ENCODE measurements around the gene CHIT1.
"Not testable (repeated sequence)": the region's sequence is repeated elsewhere in the genome, so short reads cannot be mapped to it uniquely, and the experiment has no call there.

CHIT1 gene

DNA sequence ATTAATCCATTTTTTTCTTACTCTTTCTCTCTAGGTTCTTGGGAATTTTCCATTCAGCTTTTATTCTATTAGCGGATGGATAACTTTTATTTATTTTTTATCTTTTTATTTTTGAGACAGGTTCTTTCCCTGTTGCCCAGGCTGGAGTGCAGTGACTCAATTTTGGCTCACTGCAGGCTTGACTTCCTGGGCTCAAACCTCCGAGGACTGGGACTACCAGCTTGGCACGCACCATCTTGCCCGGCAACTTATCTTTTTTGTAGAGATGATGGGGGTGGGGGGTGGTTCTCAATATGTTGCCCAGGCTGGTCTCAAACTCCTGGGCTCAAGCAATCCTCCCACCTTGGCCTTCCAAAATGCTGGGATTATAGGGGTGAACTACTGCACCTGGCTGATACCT, 36.1 kb upstream of the CHIT1 start:
- no peak for DNase-seq

DNA sequence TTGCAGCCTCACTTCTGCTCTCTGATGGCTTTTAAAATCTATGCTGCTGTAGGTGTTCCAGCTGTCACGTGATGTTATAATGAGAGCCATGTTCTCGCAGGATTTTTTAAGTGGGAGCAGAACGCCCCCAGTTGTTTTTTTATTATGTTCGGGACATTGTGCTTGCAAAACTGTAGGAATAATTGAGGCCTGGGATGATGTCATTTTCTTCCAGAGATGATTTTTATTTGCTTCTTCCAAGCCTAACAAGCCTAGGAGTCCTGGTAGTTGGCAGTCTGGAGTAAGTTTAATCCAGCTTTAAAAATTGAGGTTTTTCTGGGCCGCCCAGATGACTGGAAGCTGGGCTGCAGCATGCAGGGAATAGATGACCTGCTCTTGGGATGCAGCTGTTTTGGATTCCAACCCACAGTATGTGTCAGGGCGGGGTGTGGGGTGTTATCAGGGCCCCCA, 34.6 kb upstream of the CHIT1 start:
- no peak for DNase-seq

DNA sequence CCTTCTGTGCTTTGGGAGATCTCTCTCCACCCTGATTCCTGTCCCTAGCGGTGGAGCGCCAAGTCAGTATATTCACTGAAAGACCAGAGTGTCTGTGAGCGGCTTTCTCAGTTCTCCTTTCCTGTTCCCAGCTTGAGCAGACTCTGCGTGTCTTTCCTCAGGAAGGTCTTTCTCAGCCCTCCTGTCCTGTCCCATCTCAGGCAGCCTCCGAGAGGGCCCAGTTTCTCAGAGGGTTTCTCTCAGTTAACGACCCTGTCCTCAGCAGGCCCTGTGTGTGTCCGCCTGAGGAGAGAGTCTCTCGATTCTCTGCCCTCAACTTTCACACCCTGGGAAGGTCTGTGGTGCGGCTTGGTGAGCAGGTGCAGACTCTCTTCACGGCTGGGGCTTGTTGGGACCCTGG, 34.0 kb upstream of the CHIT1 start:
- DNase-seq, result no peak

- DNase-seq, result not testable (repeated sequence)
Observed at GRCh38 chr1:203256636-203257035, 27.2 kb upstream of the CHIT1 start.

- DNase-seq, result not testable (repeated sequence)
Observed at GRCh38 chr1:203254782-203255181, 25.3 kb upstream of the CHIT1 start.

GRCh38 chr1:203252678-203253077, 23.2 kb upstream of the CHIT1 start:
- DNase-seq, result no peak

DNA sequence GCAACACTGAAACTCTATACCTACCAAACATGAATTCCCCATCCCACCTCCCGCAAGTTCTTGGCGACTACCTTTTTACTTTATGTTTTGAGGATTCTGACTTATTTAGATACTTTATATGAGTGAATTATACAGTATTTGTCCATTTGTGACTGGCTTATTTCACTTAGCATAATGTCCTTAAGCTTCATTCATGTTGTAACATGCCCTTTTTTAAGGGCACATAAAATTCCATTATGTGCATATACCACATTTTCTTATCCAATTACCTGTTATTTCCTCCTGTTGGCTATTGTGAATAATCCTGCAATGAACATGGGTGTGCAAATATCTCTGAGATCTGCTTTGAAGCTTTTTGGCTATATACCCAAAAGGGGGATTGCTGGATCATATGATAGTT, 22.0 kb upstream of the CHIT1 start:
- no peak for DNase-seq

DNA sequence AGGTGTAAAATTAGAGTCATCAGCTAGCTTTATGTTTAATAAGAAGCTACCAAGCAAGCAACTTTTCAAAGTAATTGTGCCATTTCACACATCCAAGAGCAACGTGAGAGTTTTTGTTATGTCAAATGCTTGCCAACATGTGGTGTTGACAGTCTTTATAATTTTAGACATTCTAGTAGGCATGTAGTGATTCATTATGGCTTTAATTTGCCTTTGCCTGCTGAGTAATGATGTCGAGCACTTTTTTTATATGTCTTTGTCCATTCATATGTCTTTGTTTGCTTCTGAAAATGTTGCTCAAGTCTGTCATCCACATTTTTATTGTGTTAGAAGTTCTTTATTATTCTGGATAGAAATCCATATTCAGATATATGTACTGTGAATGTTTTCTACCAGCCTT, 21.4 kb upstream of the CHIT1 start:
- DNase-seq, result no peak

- DNase-seq, result no peak
Observed at GRCh38 chr1:203244776-203245175, 15.3 kb upstream of the CHIT1 start.

DNA sequence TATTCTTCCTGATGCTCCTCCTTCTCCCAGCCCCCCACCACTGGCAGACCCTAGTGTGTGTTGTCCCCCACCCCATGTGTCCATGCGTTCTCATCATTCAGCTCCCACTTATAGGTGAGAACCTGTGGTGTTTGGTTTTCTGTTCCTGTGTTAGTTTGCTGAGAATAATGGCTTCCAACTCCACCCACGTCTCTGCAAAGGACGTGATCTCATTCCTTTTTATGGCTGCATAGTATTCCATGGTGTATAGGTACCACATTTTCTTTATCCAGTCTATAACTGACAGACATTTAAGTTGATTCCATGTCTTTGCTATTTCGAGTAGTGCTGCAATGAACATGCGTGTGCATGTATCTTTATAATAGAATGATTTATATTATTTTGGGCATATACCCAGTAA, 12.2 kb upstream of the CHIT1 start:
- not testable (repeated sequence) for DNase-seq

- DNase-seq, result no peak
Observed at GRCh38 chr1:203239526-203240305, 10.2 kb upstream of the CHIT1 start.

DNA sequence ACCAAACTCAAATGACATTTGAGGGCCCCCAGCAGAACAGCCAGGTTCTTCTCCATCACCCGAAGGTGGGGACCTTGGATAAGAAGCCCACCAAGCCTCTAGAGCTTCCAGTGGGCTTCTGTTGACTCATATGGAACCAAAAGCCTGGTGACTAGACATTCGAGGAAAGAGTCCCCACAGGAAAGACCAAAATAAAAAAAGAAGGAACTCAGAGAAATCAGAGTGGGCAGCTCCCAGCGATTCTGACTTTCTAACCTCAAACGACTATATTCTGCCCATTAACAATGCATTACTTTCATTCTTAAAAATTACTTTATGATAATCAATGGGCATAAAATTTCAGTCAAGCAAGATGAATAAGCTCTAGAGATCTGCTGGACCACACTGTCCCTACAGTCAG, 9.6 kb upstream of the CHIT1 start:
- no peak for DNase-seq

GRCh38 chr1:203238535-203238934, 9.1 kb upstream of the CHIT1 start:
- no peak for DNase-seq

DNA sequence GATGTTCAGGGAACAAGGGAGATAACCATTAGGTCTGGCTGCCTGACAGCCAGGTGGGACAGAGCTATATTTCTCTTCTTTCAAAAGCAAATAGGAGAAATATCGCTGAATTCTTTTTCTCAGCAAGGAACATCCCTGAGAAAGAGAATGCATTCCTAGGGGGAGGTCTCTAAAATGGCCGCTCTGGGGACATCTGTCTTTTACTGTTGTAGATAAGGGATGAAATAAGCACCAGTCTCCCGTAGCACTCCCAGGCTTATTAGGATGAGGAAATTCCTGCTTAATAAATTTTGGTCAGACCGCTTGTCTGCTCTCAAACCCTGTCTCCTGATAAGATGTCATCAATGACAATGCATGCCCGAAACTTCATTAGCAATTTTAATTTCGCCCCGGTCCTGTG, 5.4 kb upstream of the CHIT1 start:
- not testable (repeated sequence) for DNase-seq

GRCh38 chr1:203228670-203229069, 803 bp downstream of the CHIT1 start:
- DNase-seq, result no peak

DNA sequence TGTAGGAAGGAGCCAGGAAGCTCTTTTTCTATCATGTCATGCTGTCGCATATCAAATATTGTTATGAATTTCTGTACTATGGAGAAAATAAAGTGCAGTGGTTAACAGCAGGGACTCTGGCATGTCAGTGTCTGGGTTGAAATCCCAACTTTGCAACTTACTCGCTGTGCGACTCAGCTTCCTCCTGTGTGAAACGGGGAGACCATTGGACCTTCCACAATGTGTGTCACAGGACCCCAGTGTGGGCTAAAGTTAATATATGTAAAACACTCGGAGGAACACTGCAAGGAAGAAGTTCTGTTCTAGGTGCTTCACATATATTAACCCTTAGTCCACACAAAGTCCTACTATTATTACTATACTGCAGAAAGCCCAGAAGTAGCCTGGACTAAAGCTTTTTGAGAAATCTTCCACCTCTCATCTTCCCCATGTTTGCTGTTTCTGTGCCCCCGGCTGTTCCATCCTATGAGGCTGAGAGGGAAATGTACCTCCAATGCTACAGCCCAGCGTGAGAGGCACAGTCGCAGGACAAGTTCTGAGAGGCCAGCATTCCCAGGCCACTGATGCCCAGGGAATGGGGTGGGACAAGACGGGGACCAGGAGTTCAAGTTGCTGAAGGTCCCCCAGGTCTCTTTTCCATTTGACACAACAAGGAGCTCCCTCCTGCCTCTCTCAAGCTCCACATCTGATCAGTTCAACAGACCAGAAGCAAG, 1.9 kb downstream of the CHIT1 start:
- DNase-seq, result no peak

DNA sequence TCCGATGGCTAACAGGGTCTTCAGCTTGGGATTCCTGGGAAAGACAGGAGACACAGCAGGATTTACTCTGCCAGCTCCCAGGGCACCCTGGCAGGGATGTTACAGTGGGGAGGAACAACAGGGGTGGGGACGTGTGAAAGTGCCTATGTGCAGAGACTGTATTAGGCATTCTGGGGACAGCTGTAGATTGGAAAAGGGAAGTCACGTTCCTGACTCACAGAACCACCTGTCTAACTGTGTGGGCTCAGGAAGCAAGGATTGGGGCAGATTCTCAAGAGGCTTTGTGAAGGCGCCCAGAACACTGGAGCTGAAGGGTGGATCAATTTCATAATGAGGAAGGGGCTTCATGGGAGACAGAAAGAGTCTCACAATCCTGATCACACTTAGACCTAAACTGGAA, 4.4 kb downstream of the CHIT1 start:
- no peak for DNase-seq

GRCh38 chr1:203223012-203223775, 6.3 kb downstream of the CHIT1 start:
- DNase-seq, result no peak

GRCh38 chr1:203219934-203220333, 9.5 kb downstream of the CHIT1 start:
- DNase-seq, result no peak

- DNase-seq, result no peak
Observed at GRCh38 chr1:203219171-203219570, 10.3 kb downstream of the CHIT1 start.

DNA sequence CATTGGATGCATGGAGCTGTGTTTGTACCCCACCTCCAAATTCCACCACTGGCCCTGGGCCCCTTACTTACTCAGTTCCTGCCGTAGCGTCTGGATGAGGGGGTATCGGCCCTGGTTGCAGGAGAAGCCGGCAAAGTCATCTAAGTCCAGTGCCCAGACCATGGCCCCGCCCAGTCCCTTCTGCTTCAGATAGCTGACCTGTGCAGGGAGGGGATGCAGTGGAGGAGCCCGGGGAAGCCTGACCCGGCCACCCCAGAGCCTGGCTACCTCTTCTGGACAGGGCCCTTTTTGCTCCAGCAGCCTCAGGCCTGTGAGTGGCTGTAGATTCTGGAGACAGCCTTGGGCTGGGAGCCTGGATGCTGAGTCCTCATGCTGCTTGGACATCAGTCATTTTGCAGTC, 11.8 kb downstream of the CHIT1 start:
- DNase-seq, result no peak

DNA sequence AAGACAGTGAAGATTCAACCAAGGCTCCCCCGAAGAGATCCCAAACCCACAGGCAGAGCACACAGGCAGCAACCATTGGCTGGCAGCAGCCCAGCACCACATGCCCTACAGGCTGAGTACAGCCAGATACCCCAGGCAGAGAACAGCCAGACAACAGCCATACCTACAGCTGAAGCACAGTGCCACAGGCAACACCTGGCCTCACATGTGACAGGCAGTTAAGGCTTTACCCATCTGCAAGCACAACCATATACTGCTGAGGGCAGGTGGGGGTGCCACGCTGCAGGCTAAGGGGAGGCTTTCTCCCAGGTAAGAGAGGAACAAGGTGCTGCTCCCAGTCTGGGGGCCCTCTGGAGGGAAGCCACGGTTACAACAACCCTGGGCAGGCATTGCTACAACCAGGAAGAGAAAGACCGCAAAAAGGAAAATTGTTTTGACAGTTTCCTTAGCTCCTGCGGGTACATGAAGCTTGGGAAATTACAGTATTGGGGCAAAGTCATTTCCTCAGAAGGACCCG, 12.3 kb downstream of the CHIT1 start:
- peak in 1 of 2 experiments; percentile 18 for DNase-seq

All from Kasumi-1 (cell line).